ENCODE measurements around the gene MTERF2. TPM values are rescaled to one million over a fixed set of nuclear protein-coding genes. Genes with fewer than 3 reads are reported as not detected.
"Not testable (repeated sequence)": the region's sequence is repeated elsewhere in the genome, so short reads cannot be mapped to it uniquely, and the experiment has no call there.

The MTERF2 gene
- total and polyA plus RNA-seq, 10 of the 15 experiments (the other 5 are each of a cell fraction or from before 2014, with no cell fraction given), result 2.1 to 9.8 (median 6.7) TPM

GRCh38 chr12:106997916-106998315 lies 11.0 kb upstream of the MTERF2 start:
- ATAC-seq (no peak), DNase-seq (ENCODE audit: low read depth, low spot score) (no peak), FAIRE-seq (no peak)
- no peaks in the 10 kb centered on the region; a peak in 1 of 4 replicates for H3K36me3 ChIP-seq (ENCODE audit: control insufficient read depth in 2 of 2, insufficient read depth in 2 of 2, low read length in 1 of 2)
- H3K27ac ChIP-seq (ENCODE audit: control insufficient read depth, insufficient read depth), result no peak overlapping the region
- no peak overlapping the region for H2AFZ ChIP-seq (ENCODE audit: control insufficient read depth, low read depth, low read length)
- no TSS peak for BruUV-seq (replicated peaks)
- no peaks in the 10 kb centered on the region for H3K79me2 ChIP-seq (ENCODE audit: control insufficient read depth, insufficient read depth, low read length)
- no peak overlapping the region for H3K9ac ChIP-seq (ENCODE audit: control insufficient read depth, insufficient read depth, low read length)
- H4K20me1 ChIP-seq (ENCODE audit: control insufficient read depth, insufficient read depth), result no peaks in the 10 kb centered on the region
- no peaks in the 10 kb centered on the region; the same call in 2 of the 3 replicates for H3K9me3 ChIP-seq (replicated peaks; ENCODE audit: control insufficient read depth, insufficient read depth, low read length)
- no peak overlapping the region for H3K4me2 ChIP-seq (ENCODE audit: control insufficient read depth, insufficient read depth)
- CTCF ChIA-PET, result no interaction called here
- H3K27me3 ChIP-seq (replicated peaks in 1 of 2; ENCODE audit: control insufficient read depth in 2 of 2, insufficient read depth in 2 of 2, low read length in 1 of 2), result no peaks in the 10 kb centered on the region
- no peaks in the 10 kb centered on the region for H3K4me1 ChIP-seq (ENCODE audit: control insufficient read depth, insufficient read depth, low read length)
- SMC1A ChIA-PET (ENCODE audit: uncharacterized antibody, unreplicated experiment), result interaction anchor here (1.2 to 1.3 kb wide), 2 partner anchors 19 to 158 kb away, joined by 3 read pairs; no protein-coding TSS in a partner anchor
- no peak overlapping the region for H3K4me3 ChIP-seq
- POLR2A ChIA-PET, result interaction anchor here (0.6 kb wide), 2 partner anchors 22 to 571 kb away, joined by 3 to 4 read pairs; no protein-coding TSS in a partner anchor
- WGBS (ENCODE audit: insufficient coverage, insufficient replicate concordance, low lambda C conversion rate, missing lambda C conversion rate), result 35% methylated on average over 1 of the region's 1 CpG
- RAD21 ChIA-PET (ENCODE audit: unreplicated experiment), result no interaction called here
- intact Hi-C loops (cut with micrococcal nuclease; ENCODE audit: unreplicated experiment), result no loop called here
- in situ Hi-C loops (cut with MboI), result no loop called here
- TF ChIP-seq CREB1 (IDR thresholded peaks at IDR 0.05; ENCODE audit: low read depth), result no peak
- TF ChIP-seq, protein P1, sequence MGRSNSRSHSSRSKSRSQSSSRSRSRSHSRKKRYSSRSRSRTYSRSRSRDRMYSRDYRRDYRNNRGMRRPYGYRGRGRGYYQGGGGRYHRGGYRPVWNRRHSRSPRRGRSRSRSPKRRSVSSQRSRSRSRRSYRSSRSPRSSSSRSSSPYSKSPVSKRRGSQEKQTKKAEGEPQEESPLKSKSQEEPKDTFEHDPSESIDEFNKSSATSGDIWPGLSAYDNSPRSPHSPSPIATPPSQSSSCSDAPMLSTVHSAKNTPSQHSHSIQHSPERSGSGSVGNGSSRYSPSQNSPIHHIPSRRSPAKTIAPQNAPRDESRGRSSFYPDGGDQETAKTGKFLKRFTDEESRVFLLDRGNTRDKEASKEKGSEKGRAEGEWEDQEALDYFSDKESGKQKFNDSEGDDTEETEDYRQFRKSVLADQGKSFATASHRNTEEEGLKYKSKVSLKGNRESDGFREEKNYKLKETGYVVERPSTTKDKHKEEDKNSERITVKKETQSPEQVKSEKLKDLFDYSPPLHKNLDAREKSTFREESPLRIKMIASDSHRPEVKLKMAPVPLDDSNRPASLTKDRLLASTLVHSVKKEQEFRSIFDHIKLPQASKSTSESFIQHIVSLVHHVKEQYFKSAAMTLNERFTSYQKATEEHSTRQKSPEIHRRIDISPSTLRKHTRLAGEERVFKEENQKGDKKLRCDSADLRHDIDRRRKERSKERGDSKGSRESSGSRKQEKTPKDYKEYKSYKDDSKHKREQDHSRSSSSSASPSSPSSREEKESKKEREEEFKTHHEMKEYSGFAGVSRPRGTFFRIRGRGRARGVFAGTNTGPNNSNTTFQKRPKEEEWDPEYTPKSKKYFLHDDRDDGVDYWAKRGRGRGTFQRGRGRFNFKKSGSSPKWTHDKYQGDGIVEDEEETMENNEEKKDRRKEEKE (IDR thresholded peaks at IDR 0.05), result no peak
- TF ChIP-seq SMARCA5 (IDR thresholded peaks at IDR 0.05), result no peak
- TF ChIP-seq, protein P2, sequence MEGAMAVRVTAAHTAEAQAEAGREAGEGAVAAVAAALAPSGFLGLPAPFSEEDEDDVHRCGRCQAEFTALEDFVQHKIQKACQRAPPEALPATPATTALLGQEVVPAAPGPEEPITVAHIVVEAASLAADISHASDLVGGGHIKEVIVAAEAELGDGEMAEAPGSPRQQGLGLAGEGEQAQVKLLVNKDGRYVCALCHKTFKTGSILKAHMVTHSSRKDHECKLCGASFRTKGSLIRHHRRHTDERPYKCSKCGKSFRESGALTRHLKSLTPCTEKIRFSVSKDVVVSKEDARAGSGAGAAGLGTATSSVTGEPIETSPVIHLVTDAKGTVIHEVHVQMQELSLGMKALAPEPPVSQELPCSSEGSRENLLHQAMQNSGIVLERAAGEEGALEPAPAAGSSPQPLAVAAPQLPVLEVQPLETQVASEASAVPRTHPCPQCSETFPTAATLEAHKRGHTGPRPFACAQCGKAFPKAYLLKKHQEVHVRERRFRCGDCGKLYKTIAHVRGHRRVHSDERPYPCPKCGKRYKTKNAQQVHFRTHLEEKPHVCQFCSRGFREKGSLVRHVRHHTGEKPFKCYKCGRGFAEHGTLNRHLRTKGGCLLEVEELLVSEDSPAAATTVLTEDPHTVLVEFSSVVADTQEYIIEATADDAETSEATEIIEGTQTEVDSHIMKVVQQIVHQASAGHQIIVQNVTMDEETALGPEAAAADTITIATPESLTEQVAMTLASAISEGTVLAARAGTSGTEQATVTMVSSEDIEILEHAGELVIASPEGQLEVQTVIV (IDR thresholded peaks at IDR 0.05; ENCODE audit: borderline replicate concordance, partially characterized antibody), result no peak
- no peak for TF ChIP-seq CREM (IDR thresholded peaks at IDR 0.05; ENCODE audit: low read depth)
- TF ChIP-seq GABPA (IDR thresholded peaks at IDR 0.05; ENCODE audit: low read depth), result no peak
- TF ChIP-seq ZNF24 (IDR thresholded peaks at IDR 0.05), result no peak
- no peak for TF ChIP-seq BMI1 (IDR thresholded peaks at IDR 0.05; ENCODE audit: borderline replicate concordance)
- TF ChIP-seq BCL3 (IDR thresholded peaks at IDR 0.05; ENCODE audit: borderline replicate concordance, insufficient read depth, low read depth, low read length, poor library complexity, severe bottlenecking), result no peak
- no peak for TF ChIP-seq RAD51 (IDR thresholded peaks at IDR 0.05)
- TF ChIP-seq STAT3 (IDR thresholded peaks at IDR 0.05; ENCODE audit: low read depth, low read length), result no peak
- TF ChIP-seq ASH2L (IDR thresholded peaks at IDR 0.05; ENCODE audit: borderline replicate concordance, low read depth), result no peak
- TF ChIP-seq ZBED1 (IDR thresholded peaks at IDR 0.05; ENCODE audit: borderline replicate concordance), result no peak

GRCh38 chr12:106996102-106996501 lies 9.2 kb upstream of the MTERF2 start:
- H3K27me3 ChIP-seq (replicated peaks in 1 of 2; ENCODE audit: control insufficient read depth in 2 of 2, insufficient read depth in 2 of 2, low read length in 1 of 2); H3K79me2 ChIP-seq (ENCODE audit: control insufficient read depth, insufficient read depth, low read length); CTCF ChIA-PET; FAIRE-seq; intact Hi-C loops (cut with micrococcal nuclease; ENCODE audit: unreplicated experiment); H2AFZ ChIP-seq (ENCODE audit: control insufficient read depth, low read depth, low read length); SMC1A ChIA-PET (ENCODE audit: uncharacterized antibody, unreplicated experiment); ATAC-seq; H3K9me3 ChIP-seq (replicated peaks; ENCODE audit: control insufficient read depth, insufficient read depth, low read length); H3K27ac ChIP-seq (ENCODE audit: control insufficient read depth, insufficient read depth); H3K36me3 ChIP-seq (ENCODE audit: control insufficient read depth in 2 of 2, insufficient read depth in 2 of 2, low read length in 1 of 2); DNase-seq (ENCODE audit: low read depth, low spot score); in situ Hi-C loops (cut with MboI); H3K4me3 ChIP-seq; BruUV-seq (replicated peaks); H3K4me2 ChIP-seq (ENCODE audit: control insufficient read depth, insufficient read depth); RAD21 ChIA-PET (ENCODE audit: unreplicated experiment); POLR2A ChIA-PET; H3K9ac ChIP-seq (ENCODE audit: control insufficient read depth, insufficient read depth, low read length); H4K20me1 ChIP-seq (ENCODE audit: control insufficient read depth, insufficient read depth); H3K4me1 ChIP-seq (ENCODE audit: control insufficient read depth, insufficient read depth, low read length): not testable (repeated sequence)
- 45% methylated on average over 5 of the region's 5 CpGs for WGBS (ENCODE audit: insufficient coverage, insufficient replicate concordance, low lambda C conversion rate, missing lambda C conversion rate)

Measured in GM12878 (cell line).